Prostate gland (tissue), 2 donors: Measurements from ENCODE around the gene ATP5F1D.

Source experiments
- POLR2A ChIP-seq: fragments of 450-650 bp; IDR thresholded peaks from one replicate; pipeline ENCODE4 v1.6.1; 2016; ENCODE audit warnings: antibody characterized with exemption, mild to moderate bottlenecking
- TF ChIP-seq, protein P1 (sequence below), 4 experiments: fragments of 200-600 bp in 2 of 4; fragments of 450-650 bp in 2 of 4; sonication (generic) in 2 of 4; IDR thresholded peaks; 1 replicate in 3 of 4; 2 replicates in 1 of 4; pipeline ENCODE4 v1.5.1; 2016 to 2019; ENCODE audit warnings: antibody characterized with exemption in 4 of 4, mild to moderate bottlenecking in 2 of 4, moderate library complexity in 2 of 4

DNA sequence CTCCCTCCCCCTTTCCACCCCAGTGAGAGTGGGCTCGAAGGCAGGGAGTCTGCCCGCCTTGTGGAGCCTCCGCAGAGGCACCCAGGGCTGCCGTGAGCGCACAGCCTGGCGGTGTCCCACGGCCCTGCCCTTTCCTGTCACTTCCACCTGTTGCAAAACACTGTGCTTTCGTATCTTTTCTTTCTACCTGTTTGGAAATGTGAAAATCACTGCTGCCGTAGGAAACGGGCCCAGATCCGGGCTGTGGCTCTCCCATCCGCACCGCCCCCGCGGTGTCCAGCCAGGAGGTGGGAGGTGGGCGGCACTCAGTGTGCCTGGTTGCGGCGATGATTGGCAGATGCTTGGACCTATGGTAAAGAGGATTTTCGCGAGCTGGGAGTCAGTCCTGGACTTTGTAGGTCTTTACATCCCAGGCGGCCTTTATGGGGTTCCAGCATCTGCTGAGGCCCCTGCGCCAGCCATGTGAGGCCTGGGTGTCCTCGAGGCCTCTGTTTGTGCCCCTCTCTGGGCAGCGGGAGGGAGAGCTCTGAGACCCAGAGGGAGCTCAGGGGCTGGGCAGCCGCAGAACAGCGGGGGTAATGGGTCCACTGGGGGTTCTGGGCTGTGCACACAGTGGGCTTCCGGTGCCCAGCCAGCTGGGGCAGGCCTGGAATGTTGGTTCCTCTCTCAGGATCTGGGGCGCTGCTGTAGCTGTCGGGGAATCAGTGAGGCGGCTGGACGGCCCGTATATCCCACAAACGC is 29.9 kb upstream of the ATP5F1D start:
- TF ChIP-seq, protein P1, sequence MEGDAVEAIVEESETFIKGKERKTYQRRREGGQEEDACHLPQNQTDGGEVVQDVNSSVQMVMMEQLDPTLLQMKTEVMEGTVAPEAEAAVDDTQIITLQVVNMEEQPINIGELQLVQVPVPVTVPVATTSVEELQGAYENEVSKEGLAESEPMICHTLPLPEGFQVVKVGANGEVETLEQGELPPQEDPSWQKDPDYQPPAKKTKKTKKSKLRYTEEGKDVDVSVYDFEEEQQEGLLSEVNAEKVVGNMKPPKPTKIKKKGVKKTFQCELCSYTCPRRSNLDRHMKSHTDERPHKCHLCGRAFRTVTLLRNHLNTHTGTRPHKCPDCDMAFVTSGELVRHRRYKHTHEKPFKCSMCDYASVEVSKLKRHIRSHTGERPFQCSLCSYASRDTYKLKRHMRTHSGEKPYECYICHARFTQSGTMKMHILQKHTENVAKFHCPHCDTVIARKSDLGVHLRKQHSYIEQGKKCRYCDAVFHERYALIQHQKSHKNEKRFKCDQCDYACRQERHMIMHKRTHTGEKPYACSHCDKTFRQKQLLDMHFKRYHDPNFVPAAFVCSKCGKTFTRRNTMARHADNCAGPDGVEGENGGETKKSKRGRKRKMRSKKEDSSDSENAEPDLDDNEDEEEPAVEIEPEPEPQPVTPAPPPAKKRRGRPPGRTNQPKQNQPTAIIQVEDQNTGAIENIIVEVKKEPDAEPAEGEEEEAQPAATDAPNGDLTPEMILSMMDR (IDR thresholded peaks at IDR 0.05) = no peak
- TF ChIP-seq POLR2A = no peak
